GM23338 (cell line): ENCODE results near the gene RINL. TPM values are rescaled to one million over a fixed set of nuclear protein-coding genes. Genes with fewer than 3 reads are reported as not detected.

ENCODE experiments used
- ATAC-seq: fragments of 200-7000 bp; cut with Tn5 transposase; 3 replicates; pipeline ENCODE4 v1.9.1; 2020
- DNase-seq: peaks from one replicate; pipeline ENCODE4 v3.0.0-alpha.2; 2015; ENCODE audit warnings: low spot score
- H2AFZ ChIP-seq: fragments of 200-600 bp; sonication (generic); 2 replicates; pipeline ENCODE4 v1.8.0; 2016; ENCODE audit warnings: antibody characterized with exemption, mild to moderate bottlenecking, moderate library complexity
- H3F3A ChIP-seq: fragments of 200-600 bp; sonication (generic); replicated peaks from 2 replicates; pipeline ENCODE4 v1.8.0; 2017; ENCODE audit warnings: antibody characterized with exemption, mixed run types, low read depth
- H3K27ac ChIP-seq: fragments of 200-600 bp; sonication (generic); 2 replicates; pipeline ENCODE4 v1.6.1; 2016; ENCODE audit warnings: low read depth
- H3K27me3 ChIP-seq: fragments of 200-600 bp; sonication (generic); 2 replicates; pipeline ENCODE4 v1.8.0; 2016; ENCODE audit warnings: mild to moderate bottlenecking, mixed run types, moderate library complexity; ENCODE audit not compliant: insufficient read depth
- H3K36me3 ChIP-seq: fragments of 200-600 bp; sonication (generic); 2 replicates; pipeline ENCODE4 v1.8.0; 2016; ENCODE audit warnings: mild to moderate bottlenecking; ENCODE audit not compliant: insufficient read depth
- H3K4me1 ChIP-seq: fragments of 200-600 bp; sonication (generic); 2 replicates; pipeline ENCODE4 v1.8.0; 2016; ENCODE audit warnings: mild to moderate bottlenecking, moderate library complexity; ENCODE audit not compliant: insufficient read depth
- H3K4me2 ChIP-seq: fragments of 200-600 bp; sonication (generic); 2 replicates; pipeline ENCODE4 v1.7.1; 2017; ENCODE audit warnings: mixed run types
- H3K4me3 ChIP-seq: fragments of 200-600 bp; sonication (generic); 2 replicates; pipeline ENCODE4 v1.6.1; 2016; ENCODE audit warnings: mixed run types
- H3K79me2 ChIP-seq: fragments of 200-600 bp; sonication (generic); replicated peaks from 2 replicates; pipeline ENCODE4 v1.8.0; 2017; ENCODE audit warnings: mild to moderate bottlenecking; ENCODE audit not compliant: insufficient read depth
- H3K9me2 ChIP-seq: fragments of 200-600 bp; sonication (generic); 2 replicates; pipeline ENCODE4 v1.8.0; 2017; ENCODE audit not compliant: insufficient read depth
- H4K20me1 ChIP-seq: fragments of 200-600 bp; sonication (generic); replicated peaks from 2 replicates; pipeline ENCODE4 v1.8.0; 2017; ENCODE audit warnings: mild to moderate bottlenecking; ENCODE audit not compliant: insufficient read depth
- H3K27ac Mint-ChIP-seq: 2 replicates; pipeline ENCODE4 v1.8.0; 2020; ENCODE audit warnings: inconsistent platforms, mild to moderate bottlenecking, moderate library complexity, mixed read lengths
- H3K27me3 Mint-ChIP-seq: 3 replicates; pipeline ENCODE4 v1.8.0; 2022; ENCODE audit warnings: low read depth, mild to moderate bottlenecking, moderate library complexity, mixed read lengths, inconsistent platforms; ENCODE audit not compliant: insufficient read depth, poor library complexity
- H3K36me3 Mint-ChIP-seq: 3 replicates; pipeline ENCODE4 v1.8.0; 2021; ENCODE audit warnings: low read depth, mild to moderate bottlenecking, inconsistent platforms, moderate library complexity, mixed read lengths
- H3K4me1 Mint-ChIP-seq: 3 replicates; pipeline ENCODE4 v1.8.0; 2020; ENCODE audit warnings: mild to moderate bottlenecking, inconsistent platforms, mixed read lengths
- H3K4me3 Mint-ChIP-seq: 3 replicates; pipeline ENCODE4 v1.8.0; 2021; ENCODE audit warnings: moderate library complexity, mild to moderate bottlenecking, inconsistent platforms, mixed read lengths
- H3K9me3 Mint-ChIP-seq: 3 replicates; pipeline ENCODE4 v1.8.0; 2020; ENCODE audit warnings: moderate library complexity, mild to moderate bottlenecking, inconsistent platforms, mixed read lengths
- CREB1 ChIP-seq: fragments of 250-450 bp; sonication (Bioruptor Pico); IDR thresholded peaks from 2 replicates; pipeline ENCODE4 v1.5.0; 2020; ENCODE audit warnings: low read depth, mild to moderate bottlenecking, moderate library complexity
- ETS1 ChIP-seq: IDR thresholded peaks from 2 replicates; pipeline ENCODE4 v1.6.1; 2016; ENCODE audit warnings: antibody characterized with exemption
- JUNB ChIP-seq: IDR thresholded peaks from one replicate; pipeline ENCODE4 v1.6.1; 2016; ENCODE audit warnings: antibody characterized with exemption; ENCODE audit not compliant: unreplicated experiment
- POLR2AphosphoS5 ChIP-seq: IDR thresholded peaks from 2 replicates; pipeline ENCODE4 v1.6.1; 2016; ENCODE audit warnings: antibody characterized with exemption, low read depth
- REST ChIP-seq: IDR thresholded peaks from one replicate; pipeline ENCODE4 v1.6.1; 2018; ENCODE audit warnings: antibody characterized with exemption; ENCODE audit not compliant: unreplicated experiment
- STAT1 ChIP-seq: IDR thresholded peaks from one replicate; pipeline ENCODE4 v1.6.1; 2016; ENCODE audit warnings: antibody characterized with exemption; ENCODE audit not compliant: unreplicated experiment
- ZNF114 ChIP-seq: fragments of 250-450 bp; sonication (Bioruptor Pico); IDR thresholded peaks from 2 replicates; pipeline ENCODE4 v1.5.0; 2020; ENCODE audit warnings: mild to moderate bottlenecking, moderate library complexity
- ZNF331 ChIP-seq: fragments of 250-450 bp; sonication (Bioruptor Pico); IDR thresholded peaks from 2 replicates; pipeline ENCODE4 v1.5.0; 2020; ENCODE audit warnings: low read depth, mild to moderate bottlenecking, moderate library complexity
- ZNF462 ChIP-seq: fragments of 250-450 bp; sonication (Bioruptor Pico); IDR thresholded peaks from 2 replicates; pipeline ENCODE4 v1.5.0; 2020; ENCODE audit warnings: mild to moderate bottlenecking, moderate library complexity
- polyA plus RNA-seq: library from polyadenylated mRNA; unstranded; fragments of >200 nt; fragmentation: Nextera tagmentation; extraction: Ambion mirVana; gene quantifications from 2 replicates; pipeline ENCODE4 v1.2.1, GENCODE V29; 2016
- total RNA-seq: library from RNA; depleted of rRNA; stranded (reverse); fragments of >200 nt; shearing (Covaris generic); gene quantifications from 2 replicates; pipeline ENCODE4 v1.2.3, GENCODE V29; 2014

The RINL gene
- total and polyA plus RNA-seq, 2 experiments from 2014 or later, result 11.2 to 21.4 TPM

- TF ChIP-seq REST (no peak), POLR2AphosphoS5 (no peak), ZNF114 (CRISPR knock-in tag) (no peak)
Observed at GRCh38 chr19:38904581-38905539, 26.8 kb upstream of the RINL start (continued).

GRCh38 chr19:38901683-38902082 is 23.6 kb upstream of the RINL start:
- H3K9me3 Mint-ChIP-seq, result peaks cover 3% of the 10 kb centered on the region; the same call in 1 of the 3 replicates
- Histone ChIP-seq H3K27me3 (peaks cover 11% of the 10 kb centered on the region), H2AFZ (no peak overlapping the region), H3K9me2 (no peaks in the 10 kb centered on the region), H3K27ac (no peak overlapping the region), H3K79me2 (peaks cover 23% of the 10 kb centered on the region), H3K4me2 (no peak overlapping the region), H3K36me3 (no peaks in the 10 kb centered on the region; the same call in 1 of the 2 replicates), H3K4me1 (peaks cover 14% of the 10 kb centered on the region), H3K4me3 (no peak overlapping the region), H3F3A (no peaks in the 10 kb centered on the region), H4K20me1 (no peaks in the 10 kb centered on the region)
- H3K4me1 Mint-ChIP-seq, result peaks cover 9% of the 10 kb centered on the region
- H3K4me3 Mint-ChIP-seq, result peak overlapping the region; percentile 51; the same call in 1 of the 3 replicates
- H3K27ac Mint-ChIP-seq, result no peak overlapping the region; the same call in 1 of the 2 replicates
- ATAC-seq (no peak), DNase-seq (no peak)
- H3K27me3 Mint-ChIP-seq, result peaks cover 13% of the 10 kb centered on the region
- H3K36me3 Mint-ChIP-seq, result peaks cover 9% of the 10 kb centered on the region
- TF ChIP-seq CREB1, result no peak
- no peak for TF ChIP-seq REST
- no peak for TF ChIP-seq ZNF462
- TF ChIP-seq JUNB, result no peak
- no peak for TF ChIP-seq ETS1
- TF ChIP-seq STAT1, result no peak
- no peak for TF ChIP-seq ZNF331 (CRISPR knock-in tag)
